H1 (cell line): ENCODE data around the gene SLCO4A1. TPM values are rescaled to one million over a fixed set of nuclear protein-coding genes. Genes with fewer than 3 reads are reported as not detected.

Experiments
- CTCF ChIA-PET: fragments of 300-600 bp; sonication (Branson Sonifier 250); formaldehyde crosslinking; loops from one replicate; lab custom pipeline; 2021; ENCODE audit not compliant: partially characterized antibody; lab: Charles Lee
- POLR2A ChIA-PET: fragments of 300-600 bp; sonication (Branson Sonifier 250); formaldehyde crosslinking; loops from one replicate; lab custom pipeline; 2021; ENCODE audit warnings: inconsistent platforms; ENCODE audit not compliant: partially characterized antibody; lab: Charles Lee
- DNase-seq, 2 experiments: peaks; one replicate each; pipeline versions ENCODE4 v3.0.0 to v3.0.0-alpha.2; 2010 to 2022; ENCODE audit warnings: low spot score in 2 of 2, low read depth in 1 of 2, mixed read lengths in 1 of 2
- FAIRE-seq: peaks from 2 replicates; lab custom pipeline; 2011; peaks lifted over from hg19 to GRCh38; lab: Jason Lieb, UNC
- H2AFZ ChIP-seq: 2 replicates; pipeline ENCODE4 v1.8.1; 2012; ENCODE audit warnings: low read length, inconsistent platforms
- H2AK5ac ChIP-seq: 2 replicates; pipeline ENCODE4 v1.6.1; 2013; ENCODE audit warnings: low read depth, low read length
- H2BK120ac ChIP-seq: replicated peaks from 2 replicates; pipeline ENCODE3; 2013; ENCODE audit warnings: low read depth, low read length, inconsistent platforms
- H2BK12ac ChIP-seq: 2 replicates; pipeline ENCODE4 v1.6.1; 2013; ENCODE audit warnings: low read depth, low read length
- H2BK15ac ChIP-seq: 2 replicates; pipeline ENCODE4 v1.6.1; 2013; ENCODE audit warnings: low read length
- H2BK20ac ChIP-seq: 2 replicates; pipeline ENCODE4 v1.6.1; 2013; ENCODE audit warnings: low read length
- H2BK5ac ChIP-seq: 2 replicates; pipeline ENCODE4 v1.6.1; 2013; ENCODE audit warnings: low read depth, low read length
- H3K14ac ChIP-seq: 2 replicates; pipeline ENCODE4 v1.6.1; 2013; ENCODE audit warnings: inconsistent platforms; ENCODE audit not compliant: insufficient read length
- H3K18ac ChIP-seq: 2 replicates; pipeline ENCODE4 v1.6.1; 2013; ENCODE audit warnings: low read length; ENCODE audit errors: extremely low read depth
- H3K23ac ChIP-seq: 2 replicates; pipeline ENCODE4 v1.6.1; 2013; ENCODE audit warnings: inconsistent platforms; ENCODE audit not compliant: insufficient read length
- H3K23me2 ChIP-seq: 2 replicates; pipeline ENCODE4 v1.6.1; 2013; ENCODE audit warnings: low read depth, low read length
- H3K27ac ChIP-seq: 2 replicates; pipeline ENCODE4 v1.6.1; 2011; ENCODE audit warnings: low read depth, low read length, inconsistent platforms
- H3K27me3 ChIP-seq, 4 experiments: replicated peaks in 1 of 4; 1 replicate in 1 of 4; 2 replicates in 3 of 4; pipeline versions ENCODE4 v1.6.1 to v1.8.1; 2011 to 2013; ENCODE audit warnings: low read length in 3 of 4, mild to moderate bottlenecking in 3 of 4, inconsistent platforms in 2 of 4, mixed read lengths in 2 of 4, moderate library complexity in 1 of 4; ENCODE audit not compliant: control insufficient read depth in 3 of 4, insufficient read depth in 3 of 4; ENCODE audit errors: extremely low read depth in 1 of 4
- H3K36me3 ChIP-seq, 4 experiments: 2 replicates each; pipeline versions ENCODE4 v1.6.1 to v1.8.1; 2011 to 2013; ENCODE audit warnings: mild to moderate bottlenecking in 4 of 4, low read length in 3 of 4, moderate library complexity in 2 of 4, control low read depth in 1 of 4, inconsistent platforms in 1 of 4; ENCODE audit not compliant: insufficient read depth in 4 of 4, control insufficient read depth in 2 of 4
- H3K4ac ChIP-seq: replicated peaks from 2 replicates; pipeline ENCODE3; 2013; ENCODE audit warnings: low read length, low read depth, mixed read lengths, inconsistent platforms; ENCODE audit not compliant: insufficient read length
- H3K4me1 ChIP-seq, 4 experiments: replicated peaks in 1 of 4; 1 replicate in 1 of 4; 2 replicates in 3 of 4; pipeline versions ENCODE4 v1.6.1 to v1.8.1; 2011 to 2013; ENCODE audit warnings: low read length in 3 of 4, inconsistent platforms in 2 of 4, mixed read lengths in 1 of 4; ENCODE audit not compliant: insufficient read depth in 4 of 4, control insufficient read depth in 3 of 4
- H3K4me2 ChIP-seq, 2 experiments: 2 replicates each; pipeline versions ENCODE4 v1.6.1 to v1.8.1; 2011 to 2013; ENCODE audit warnings: low read depth in 2 of 2, low read length in 2 of 2, control low read depth in 1 of 2, inconsistent platforms in 1 of 2, mild to moderate bottlenecking in 1 of 2; ENCODE audit not compliant: insufficient read depth in 1 of 2
- H3K4me3 ChIP-seq, 4 experiments: fragments of 200-600, 300-600 bp in 1 of 4; sonication (generic), shearing (Covaris generic), sonication (Bioruptor Twin) in 1 of 4; 2 replicates each; pipeline versions ENCODE4 v1.5.1 to v1.8.1; 2011 to 2016; ENCODE audit warnings: low read length in 4 of 4, low read depth in 3 of 4, control low read depth in 2 of 4, inconsistent platforms in 2 of 4, mild to moderate bottlenecking in 2 of 4, mixed read lengths in 1 of 4, moderate library complexity in 1 of 4; ENCODE audit not compliant: insufficient read depth in 2 of 4; ENCODE audit errors: extremely low read depth in 1 of 4
- H3K56ac ChIP-seq: replicated peaks from 2 replicates; pipeline ENCODE3; 2013; ENCODE audit warnings: low read depth, mild to moderate bottlenecking, mixed read lengths, low read length, inconsistent platforms; ENCODE audit not compliant: insufficient read length
- H3K79me1 ChIP-seq: 2 replicates; pipeline ENCODE4 v1.6.1; 2013; ENCODE audit warnings: low read depth, low read length, control low read depth
- H3K79me2 ChIP-seq, 2 experiments: 2 replicates each; pipeline versions ENCODE4 v1.6.1 to v1.8.1; 2012 to 2013; ENCODE audit warnings: low read length in 2 of 2, mild to moderate bottlenecking in 2 of 2, inconsistent platforms in 1 of 2; ENCODE audit not compliant: insufficient read depth in 2 of 2, control insufficient read depth in 1 of 2
- H3K9ac ChIP-seq, 4 experiments: replicated peaks in 1 of 4; 1 replicate in 1 of 4; 2 replicates in 3 of 4; pipeline versions ENCODE4 v1.6.1 to v1.8.1; 2011 to 2013; ENCODE audit warnings: low read depth in 3 of 4, low read length in 3 of 4, control low read depth in 2 of 4, mild to moderate bottlenecking in 2 of 4, moderate library complexity in 2 of 4, inconsistent platforms in 1 of 4; ENCODE audit errors: extremely low read depth in 1 of 4
- H3K9me3 ChIP-seq, 2 experiments: 2 replicates each; pipeline versions ENCODE4 v1.6.1 to v1.8.1; 2012 to 2013; ENCODE audit warnings: mild to moderate bottlenecking in 2 of 2, moderate library complexity in 2 of 2, control low read depth in 1 of 2, inconsistent platforms in 1 of 2, low read depth in 1 of 2, low read length in 1 of 2, mixed read lengths in 1 of 2; ENCODE audit not compliant: insufficient read depth in 2 of 2
- H4K20me1 ChIP-seq, 2 experiments: replicated peaks in 1 of 2; 2 replicates each; pipeline versions ENCODE3 to v1.8.1; 2011 to 2013; ENCODE audit warnings: inconsistent platforms in 2 of 2, low read length in 2 of 2, mild to moderate bottlenecking in 1 of 2; ENCODE audit not compliant: insufficient read depth in 2 of 2, control insufficient read depth in 1 of 2
- H4K5ac ChIP-seq: 2 replicates; pipeline ENCODE4 v1.6.1; 2013; ENCODE audit warnings: low read length, low read depth, mixed read lengths, inconsistent platforms; ENCODE audit not compliant: insufficient read length
- H4K8ac ChIP-seq: 2 replicates; pipeline ENCODE4 v1.8.0; 2013; ENCODE audit warnings: mild to moderate bottlenecking, moderate library complexity, low read length, inconsistent platforms; ENCODE audit not compliant: insufficient read depth; ENCODE audit errors: extremely low read depth
- H4K91ac ChIP-seq: replicated peaks from 2 replicates; pipeline ENCODE3; 2013; ENCODE audit warnings: low read length, mixed read lengths, inconsistent platforms; ENCODE audit not compliant: insufficient read length
- CBX8 ChIP-seq: fragments of 300-800, 300-1000 bp; sonication (generic); IDR thresholded peaks from 2 replicates; pipeline ENCODE4 v1.7.1; 2016; ENCODE audit warnings: low read depth, low read length, borderline replicate concordance
- CHD1 ChIP-seq: IDR thresholded peaks from 2 replicates; pipeline ENCODE4 v1.6.1; 2012; ENCODE audit warnings: low read depth, low read length, improper control_type of control experiment
- CTBP2 ChIP-seq: IDR thresholded peaks from 2 replicates; pipeline ENCODE4 v1.7.0; 2011; ENCODE audit warnings: borderline replicate concordance, mild to moderate bottlenecking, moderate library complexity, mixed read lengths, low read length; ENCODE audit not compliant: insufficient read depth, insufficient read length
- EP300 ChIP-seq, 2 experiments: IDR thresholded peaks; 1 replicate in 1 of 2; 2 replicates in 1 of 2; pipeline ENCODE4 v1.6.1; 2011 to 2012; ENCODE audit warnings: low read depth in 2 of 2, low read length in 2 of 2, mild to moderate bottlenecking in 2 of 2, borderline replicate concordance in 1 of 2, inconsistent platforms in 1 of 2, moderate library complexity in 1 of 2
- GTF2F1 ChIP-seq: IDR thresholded peaks from 2 replicates; pipeline ENCODE4 v1.6.1; 2012; ENCODE audit warnings: low read depth, low read length, improper control_type of control experiment, borderline replicate concordance
- HDAC2 ChIP-seq, 2 experiments: fragments of 300-600 bp in 1 of 2; sonication (generic) in 1 of 2; IDR thresholded peaks; 2 replicates each; pipeline ENCODE4 v1.6.1; 2011 to 2012; ENCODE audit warnings: low read depth in 2 of 2, low read length in 2 of 2, mild to moderate bottlenecking in 2 of 2, moderate library complexity in 2 of 2, borderline replicate concordance in 1 of 2, inconsistent platforms in 1 of 2
- HDAC6 ChIP-seq: IDR thresholded peaks from one replicate; pipeline ENCODE4 v1.7.1; 2012; ENCODE audit warnings: low read depth, mild to moderate bottlenecking, inconsistent platforms, low read length, moderate library complexity
- NANOG ChIP-seq: IDR thresholded peaks from 2 replicates; pipeline ENCODE4 v1.6.1; 2011; ENCODE audit warnings: low read length, low read depth, mild to moderate bottlenecking, inconsistent platforms; ENCODE audit not compliant: insufficient read depth, poor library complexity, severe bottlenecking
- POLR2A ChIP-seq, 2 experiments: IDR thresholded peaks; 1 replicate in 1 of 2; 2 replicates in 1 of 2; pipeline ENCODE4 v1.6.1; 2011; ENCODE audit warnings: low read depth in 2 of 2, low read length in 2 of 2, mild to moderate bottlenecking in 2 of 2; ENCODE audit errors: control extremely low read depth in 1 of 2
- POU5F1 ChIP-seq: IDR thresholded peaks from 2 replicates; pipeline ENCODE4 v1.6.1; 2011; ENCODE audit warnings: low read depth, mild to moderate bottlenecking, low read length, moderate library complexity
- SUZ12 ChIP-seq: fragments of 200-600 bp; sonication (generic); IDR thresholded peaks from 2 replicates; pipeline ENCODE4 v1.6.1; 2012; ENCODE audit warnings: mild to moderate bottlenecking, inconsistent platforms, low read length, moderate library complexity, mixed read lengths
- TEAD4 ChIP-seq: IDR thresholded peaks from 2 replicates; pipeline ENCODE4 v1.6.1; 2012; ENCODE audit warnings: low read depth, low read length, inconsistent platforms, mixed read lengths
- WGBS, 2 experiments: shearing (Covaris generic) in 1 of 2; methylation state at CpG; one replicate each; pipeline versions ENCODE4 v1.1.6 to v1.1.7; 2013 to 2015; ENCODE audit warnings: low lambda C conversion rate in 2 of 2, mixed read lengths in 2 of 2, inconsistent platforms in 1 of 2, low coverage in 1 of 2, missing lambda C conversion rate in 1 of 2; ENCODE audit not compliant: insufficient replicate concordance in 2 of 2, insufficient coverage in 1 of 2, insufficient read length in 1 of 2; ENCODE audit errors: extremely low coverage in 1 of 2, missing lambda C conversion rate in 1 of 2; 5-methylcytosine and 5-hydroxymethylcytosine counted together
- polyA plus RNA-seq, 7 experiments: library from polyadenylated mRNA; depleted of rRNA in 3 of 7; stranded (reverse) in 5 of 7; unstranded in 2 of 7; fragments of >200 nt in 5 of 7; fragments of 200-250 nt in 2 of 7; gene quantifications; 1 replicate in 5 of 7; 2 replicates in 1 of 7; 4 replicates in 1 of 7; pipeline versions ENCODE4 v1.2.1 to v1.2.3, GENCODE V29; 2011 to 2013; ENCODE audit warnings: missing spikeins in 2 of 7, mixed read lengths in 2 of 7
- total RNA-seq: library from RNA; stranded (reverse); fragmentation: NEBNext Ultra II Directional; extraction: Animal tissue kit (Norgen Biotek cat#: 25700); gene quantifications from 2 replicates; pipeline ENCODE4 v1.2.1, GENCODE V29; 2021

The SLCO4A1 gene
- total and polyA plus RNA-seq, 2 of the 8 experiments (the other 6 are each of a cell fraction or from before 2014, with no cell fraction given) = 10.5 to 18.5 TPM

DNA sequence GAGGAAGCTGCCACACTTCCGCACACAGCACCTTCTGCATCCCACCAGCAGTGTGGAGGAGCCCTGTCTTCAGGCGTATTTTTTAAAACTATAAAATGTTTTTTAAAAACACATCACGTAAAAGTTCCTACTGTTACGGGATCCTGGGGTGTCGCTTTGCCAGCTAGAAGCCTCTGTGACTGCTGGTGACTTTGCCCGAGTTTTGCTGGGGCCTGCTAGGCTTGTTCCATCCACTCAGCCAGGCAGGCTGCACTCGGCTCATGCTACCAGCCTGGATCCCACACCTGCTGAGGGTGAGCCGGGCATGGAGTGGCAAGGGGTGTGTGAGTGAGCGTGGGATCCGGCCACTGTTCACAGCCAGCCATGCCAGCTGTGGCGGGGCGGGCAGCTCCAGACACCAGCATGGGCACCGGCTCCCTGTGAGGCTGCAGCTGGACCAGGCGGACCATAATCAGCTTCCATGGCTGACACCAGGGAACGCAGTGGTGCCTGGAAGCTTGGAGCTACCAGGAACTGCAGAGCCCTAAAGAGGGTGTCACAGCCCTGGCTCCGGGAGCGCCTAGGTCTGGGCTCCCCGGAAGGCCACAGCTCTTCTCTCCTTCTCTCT is 12.3 kb upstream of the SLCO4A1 start:
- Histone ChIP-seq H3K4me3 (no peak overlapping the region), H2AK5ac (no peak overlapping the region), H4K8ac (peak overlapping the region; percentile 71; the same call in 1 of the 2 replicates), H3K4ac (no peak overlapping the region), H2BK5ac (no peak overlapping the region), H3K23ac (no peak overlapping the region), H3K4me2 (no peak overlapping the region), H3K18ac (no peak overlapping the region), H4K91ac (no peak overlapping the region), H2AFZ (no peak overlapping the region; the same call in 1 of the 2 replicates), H3K9me3 (peaks cover 0 to 3% of the 10 kb centered on the region in 2 experiments; a peak in 1 of 4 replicates), H3K27me3 (no peaks in the 10 kb centered on the region; a peak in 1 of 7 replicates), H4K5ac (no peak overlapping the region), H3K14ac (no peak overlapping the region), H2BK20ac (no peak overlapping the region), H3K23me2 (peaks cover 6% of the 10 kb centered on the region; the same call in 1 of the 2 replicates), H3K36me3 (no peaks in the 10 kb centered on the region), H2BK15ac (0 out of 2 replicates have a peak overlapping the region, but pooled peaks have one; percentile 61), H3K79me2 (no peaks in the 10 kb centered on the region), H3K56ac (no peak overlapping the region), H4K20me1 (peaks cover 0 to 2% of the 10 kb centered on the region in 2 experiments), H2BK12ac (no peak overlapping the region), H3K79me1 (no peaks in the 10 kb centered on the region; the same call in 1 of the 2 replicates), H3K27ac (no peak overlapping the region), H3K9ac (no peak overlapping the region), H2BK120ac (no peak overlapping the region), H3K4me1 (peaks cover 0 to 8% (median 4%) of the 10 kb centered on the region in 4 experiments; a peak in 4 of 7 replicates)
- DNase-seq (no peak), FAIRE-seq (no peak)
- ChIA-PET POLR2A (interaction anchor here (1.5 kb wide), 1 partner anchor 12 kb away, joined by 3 read pairs; the partner anchor contains the start of gene SLCO4A1), CTCF (interaction anchor here (0.8 to 1.4 kb wide), 7 partner anchors 13 to 220 kb away, joined by 3 to 7 read pairs (median 3); partner anchors contain the start of gene SLCO4A1)
- WGBS, 2 experiments = 91% methylated on average over 18 of the region's 18 CpGs; no CpG with 5 or more reads in 1 of the 2 experiments
- TF ChIP-seq TEAD4 = no peak
- TF ChIP-seq CHD1 = no peak
- no peak for TF ChIP-seq EP300 (IDR thresholded peaks at IDR 0.05; ENCODE audit: borderline replicate concordance in 1 of 2, low read depth in 2 of 2, low read length in 2 of 2)
- TF ChIP-seq HDAC6 = no peak
- TF ChIP-seq CBX8 = no peak
- no peak for TF ChIP-seq POLR2A (IDR thresholded peaks at IDR 0.05; ENCODE audit: control extremely low read depth in 1 of 2, low read depth in 2 of 2, low read length in 2 of 2)
- no peak for TF ChIP-seq GTF2F1
- no peak for TF ChIP-seq SUZ12
- no peak for TF ChIP-seq HDAC2 (IDR thresholded peaks at IDR 0.05; ENCODE audit: borderline replicate concordance in 1 of 2, low read depth in 2 of 2, low read length in 2 of 2)
- no peak for TF ChIP-seq NANOG
- no peak for TF ChIP-seq POU5F1
- TF ChIP-seq CTBP2 = no peak
